Sigmoid colon (tissue), 7 donors: ENCODE results near the gene INSRR. TPM values are rescaled to one million over a fixed set of nuclear protein-coding genes. Genes with fewer than 3 reads are reported as not detected.

Experiments
- DNase-seq: peaks from one replicate; pipeline ENCODE4 v3.0.0-alpha.2; 2019
- H3K27ac ChIP-seq, 4 donors: fragments of 200-600 bp; sonication (generic); one replicate each; pipeline ENCODE4 v1.5.1; 2016 to 2019; ENCODE audit warnings: mild to moderate bottlenecking in 1 of 4
- H3K27me3 ChIP-seq, 3 donors: fragments of 200-600 bp; sonication (generic); one replicate each; pipeline ENCODE4 v1.5.1; 2019; ENCODE audit warnings: mild to moderate bottlenecking in 1 of 3
- H3K36me3 ChIP-seq, 4 donors: fragments of 200-600 bp; sonication (generic); one replicate each; pipeline ENCODE4 v1.5.1; 2016 to 2019
- H3K4me1 ChIP-seq, 4 donors: fragments of 200-600 bp; sonication (generic); one replicate each; pipeline ENCODE4 v1.5.1; 2017 to 2019
- H3K4me3 ChIP-seq, 4 donors: fragments of 200-600 bp; sonication (generic); one replicate each; pipeline ENCODE4 v1.5.1; 2017 to 2019; ENCODE audit warnings: mild to moderate bottlenecking in 2 of 4, moderate library complexity in 1 of 4
- H3K9me3 ChIP-seq, 4 donors: fragments of 200-600 bp in 3 of 4; sonication (generic) in 3 of 4; one replicate each; pipeline versions ENCODE4 v1.5.1 to v1.6.1; 2013 to 2019
- EP300 ChIP-seq, 4 donors: sonication (generic); formaldehyde crosslinking; IDR thresholded peaks; one replicate each; pipeline ENCODE4 v1.6.1; 2017; ENCODE audit warnings: antibody characterized with exemption in 4 of 4
- POLR2A ChIP-seq, 2 donors: fragments of 450-650 bp; IDR thresholded peaks; one replicate each; pipeline ENCODE4 v1.6.1; 2016; ENCODE audit warnings: antibody characterized with exemption in 2 of 2, mild to moderate bottlenecking in 2 of 2, moderate library complexity in 2 of 2
- POLR2AphosphoS5 ChIP-seq, 4 donors: sonication (generic); formaldehyde crosslinking; IDR thresholded peaks; one replicate each; pipeline ENCODE4 v1.6.1; 2017; ENCODE audit warnings: antibody characterized with exemption in 4 of 4
- WGBS, 2 donors: extraction: QIAGEN DNeasy Blood & Tissue Kit; methylation state at CpG; one replicate each; pipeline ENCODE4 v1.1.7; 2013; 5-methylcytosine and 5-hydroxymethylcytosine counted together
- intact Hi-C: fragments of 100-400 bp; cut with DNase I; formaldehyde crosslinking; loops from one replicate; pipeline ENCODE4 v1.15.1; 2023
- polyA plus RNA-seq, 3 donors: library from polyadenylated mRNA; stranded (reverse); fragments of 200-250 nt; gene quantifications; one replicate each; pipeline ENCODE4 v1.2.3, GENCODE V29; 2013
- total RNA-seq, 4 donors: library from RNA; depleted of rRNA; stranded (reverse); fragments of >200 nt; gene quantifications; one replicate each; pipeline ENCODE4 v1.1.0, GENCODE V29; 2016
- TF ChIP-seq, protein P1 (sequence below), 4 experiments: fragments of 450-650 bp in 3 of 4; fragments of 200-600 bp in 1 of 4; IDR thresholded peaks; one replicate each; pipeline ENCODE4 v1.5.1; 2016 to 2019; ENCODE audit warnings: antibody characterized with exemption in 4 of 4, mild to moderate bottlenecking in 3 of 4, moderate library complexity in 2 of 4
- donor health status: healthy with polysubstance abuse.
- donor health status: Bipolar disorder and iron deficiency.
- donor health status: healthy.

Gene INSRR
- total and polyA plus RNA-seq, 7 donors = 0.06 TPM; not detected in 6

DNA sequence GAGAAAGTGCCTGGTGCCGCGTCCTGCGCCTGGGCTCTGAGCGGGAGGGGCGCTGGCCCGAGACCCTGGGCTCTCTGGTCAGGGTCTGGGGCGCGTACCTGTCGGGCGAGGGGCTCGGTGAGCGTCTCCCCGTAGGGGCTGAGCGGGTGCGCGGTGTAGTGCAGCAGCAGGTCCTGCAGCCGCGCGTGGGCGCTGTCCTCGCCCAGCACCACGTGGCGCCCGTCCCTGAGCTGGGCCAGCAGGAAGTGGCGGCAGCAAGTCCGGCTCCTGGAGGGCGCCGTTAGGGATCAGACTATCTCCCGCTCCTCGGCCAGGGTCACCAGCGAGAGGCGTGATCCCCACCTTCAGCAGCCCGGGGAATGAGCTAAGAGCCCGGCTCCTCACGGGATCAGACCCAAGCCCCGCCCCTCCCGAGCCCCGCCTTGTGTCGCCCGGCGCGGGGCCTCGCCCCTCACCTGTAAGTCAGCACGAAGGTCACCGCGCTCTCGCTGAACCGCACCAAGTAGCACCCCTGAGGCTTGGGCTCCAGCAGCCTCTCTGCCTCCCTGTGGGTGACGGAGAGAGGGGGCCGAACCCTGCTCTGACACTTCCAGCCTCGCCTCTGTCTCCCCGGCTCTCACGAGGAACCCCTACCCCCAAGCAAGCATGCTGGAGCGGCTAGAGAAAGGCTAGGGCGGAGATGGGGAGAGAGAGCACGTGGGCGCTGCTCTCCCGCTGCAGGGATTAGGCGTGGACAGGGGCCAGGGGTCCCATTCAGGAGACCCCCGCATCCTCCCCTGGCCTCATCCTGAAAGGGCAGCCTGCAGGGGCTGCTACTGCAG lies 45.0 kb downstream of the INSRR start:
- no peak for TF ChIP-seq POLR2AphosphoS5 (IDR thresholded peaks at IDR 0.05)
- TF ChIP-seq, protein P1, sequence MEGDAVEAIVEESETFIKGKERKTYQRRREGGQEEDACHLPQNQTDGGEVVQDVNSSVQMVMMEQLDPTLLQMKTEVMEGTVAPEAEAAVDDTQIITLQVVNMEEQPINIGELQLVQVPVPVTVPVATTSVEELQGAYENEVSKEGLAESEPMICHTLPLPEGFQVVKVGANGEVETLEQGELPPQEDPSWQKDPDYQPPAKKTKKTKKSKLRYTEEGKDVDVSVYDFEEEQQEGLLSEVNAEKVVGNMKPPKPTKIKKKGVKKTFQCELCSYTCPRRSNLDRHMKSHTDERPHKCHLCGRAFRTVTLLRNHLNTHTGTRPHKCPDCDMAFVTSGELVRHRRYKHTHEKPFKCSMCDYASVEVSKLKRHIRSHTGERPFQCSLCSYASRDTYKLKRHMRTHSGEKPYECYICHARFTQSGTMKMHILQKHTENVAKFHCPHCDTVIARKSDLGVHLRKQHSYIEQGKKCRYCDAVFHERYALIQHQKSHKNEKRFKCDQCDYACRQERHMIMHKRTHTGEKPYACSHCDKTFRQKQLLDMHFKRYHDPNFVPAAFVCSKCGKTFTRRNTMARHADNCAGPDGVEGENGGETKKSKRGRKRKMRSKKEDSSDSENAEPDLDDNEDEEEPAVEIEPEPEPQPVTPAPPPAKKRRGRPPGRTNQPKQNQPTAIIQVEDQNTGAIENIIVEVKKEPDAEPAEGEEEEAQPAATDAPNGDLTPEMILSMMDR (IDR thresholded peaks at IDR 0.05) = peak in 3 of 4 experiments; percentile 31 to 53 (median 52)
- no peak for TF ChIP-seq EP300 (IDR thresholded peaks at IDR 0.05)
- TF ChIP-seq POLR2A (IDR thresholded peaks at IDR 0.05) = no peak
- 5 to 10% methylated on average over 60 of the region's 60 CpGs for WGBS, 2 donors

DNA sequence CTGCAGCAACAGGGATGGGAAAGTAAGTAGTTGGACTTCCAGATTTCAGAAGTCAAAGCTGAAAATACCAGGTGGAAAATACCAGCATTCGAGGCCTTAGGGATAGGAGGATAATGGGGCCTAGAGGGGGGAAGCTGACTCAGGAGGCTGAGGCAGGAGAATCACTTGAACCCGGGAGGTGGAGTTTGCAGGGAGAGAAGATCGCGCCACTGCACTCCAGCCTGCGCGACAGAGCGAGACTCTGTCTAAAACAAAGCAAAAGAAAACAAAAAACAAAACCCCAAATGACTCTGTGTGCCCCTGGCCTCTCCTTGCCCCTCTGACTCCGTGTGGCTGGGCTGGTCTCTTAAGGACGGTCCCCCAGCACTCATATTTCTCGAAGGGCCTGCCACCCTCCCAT lies 45.6 kb downstream of the INSRR start:
- TF ChIP-seq POLR2A (IDR thresholded peaks at IDR 0.05) (no peak), EP300 (IDR thresholded peaks at IDR 0.05) (no peak), POLR2AphosphoS5 (IDR thresholded peaks at IDR 0.05) (no peak)
- TF ChIP-seq, protein P1 (IDR thresholded peaks at IDR 0.05) = no peak
- H3K36me3 ChIP-seq = no peaks in the 10 kb centered on the region
- intact Hi-C loops = no loop called here
- peaks cover 0 to 17% (median 13%) of the 10 kb centered on the region in 4 donors for H3K4me1 ChIP-seq
- peak overlapping the region; percentile 13 to 54 (median 45) for H3K4me3 ChIP-seq
- peak overlapping the region in 2 of 4 donors; percentile 57 to 66 for H3K27ac ChIP-seq
- no peak for DNase-seq
- no peaks in the 10 kb centered on the region for H3K9me3 ChIP-seq
- H3K27me3 ChIP-seq = peaks cover 0 to 16% (median 0%) of the 10 kb centered on the region in 3 donors
- 33 to 54% methylated on average over 10 of the region's 10 CpGs for WGBS, 2 donors

More for the DNA sequence above, 45.0 kb downstream of the INSRR start:
- Histone ChIP-seq H3K4me3 (peak overlapping the region; percentile 13 to 54 (median 45)), H3K9me3 (no peaks in the 10 kb centered on the region), H3K36me3 (no peaks in the 10 kb centered on the region), H3K27me3 (peaks cover 0 to 16% (median 0%) of the 10 kb centered on the region in 3 donors), H3K27ac (peak overlapping the region in 3 of 4 donors; percentile 57 to 77 (median 66)), H3K4me1 (peaks cover 0 to 17% (median 13%) of the 10 kb centered on the region in 4 donors)
- intact Hi-C loops = no loop called here
- peak; percentile 83 for DNase-seq

DNA sequence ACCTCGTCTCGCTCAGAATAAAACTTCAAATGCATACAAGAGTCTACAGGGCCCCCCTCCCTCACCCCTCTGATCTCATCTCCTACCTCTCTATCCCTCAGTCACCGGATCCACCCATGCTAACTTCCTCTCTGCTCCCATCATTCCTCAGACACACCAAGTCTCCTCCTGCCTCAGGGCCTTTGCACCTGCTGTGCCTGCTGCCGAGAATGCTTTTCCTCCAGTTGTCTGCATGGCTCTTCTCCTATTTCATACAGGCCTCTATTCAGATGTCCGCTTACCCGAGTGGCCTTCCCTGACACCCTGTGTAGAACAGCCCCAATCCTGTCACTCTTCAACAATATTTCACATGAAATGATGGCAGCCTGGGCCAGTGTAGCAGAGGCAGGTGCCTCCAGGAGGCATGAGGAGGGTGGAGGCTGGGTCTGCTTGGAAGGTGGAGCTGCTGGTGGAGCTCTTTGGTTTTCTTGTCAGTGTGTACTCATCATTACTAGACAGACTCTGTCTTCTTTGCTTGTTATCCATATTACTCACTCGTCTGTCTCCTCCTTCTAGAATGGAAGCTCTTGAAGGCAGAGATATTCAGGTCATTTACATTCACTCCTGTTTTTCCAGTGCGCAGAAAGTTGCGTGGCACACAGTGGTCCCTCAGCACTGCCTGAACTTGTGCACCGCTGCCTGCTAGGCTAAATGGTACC lies 46.5 kb downstream of the INSRR start:
- Histone ChIP-seq H3K27me3 (peaks cover 0 to 16% (median 0%) of the 10 kb centered on the region in 3 donors), H3K4me1 (peaks cover 0 to 17% (median 13%) of the 10 kb centered on the region in 4 donors), H3K9me3 (no peaks in the 10 kb centered on the region), H3K4me3 (no peak overlapping the region), H3K36me3 (no peaks in the 10 kb centered on the region), H3K27ac (no peak overlapping the region)
- 98% methylated on average over 10 of the region's 10 CpGs for WGBS, 2 donors
- intact Hi-C loops = no loop called here
- TF ChIP-seq POLR2A (IDR thresholded peaks at IDR 0.05) = no peak
- TF ChIP-seq, protein P1 (IDR thresholded peaks at IDR 0.05) = no peak
- no peak for TF ChIP-seq POLR2AphosphoS5 (IDR thresholded peaks at IDR 0.05)
- TF ChIP-seq EP300 (IDR thresholded peaks at IDR 0.05) = no peak
- no peak for DNase-seq

DNA sequence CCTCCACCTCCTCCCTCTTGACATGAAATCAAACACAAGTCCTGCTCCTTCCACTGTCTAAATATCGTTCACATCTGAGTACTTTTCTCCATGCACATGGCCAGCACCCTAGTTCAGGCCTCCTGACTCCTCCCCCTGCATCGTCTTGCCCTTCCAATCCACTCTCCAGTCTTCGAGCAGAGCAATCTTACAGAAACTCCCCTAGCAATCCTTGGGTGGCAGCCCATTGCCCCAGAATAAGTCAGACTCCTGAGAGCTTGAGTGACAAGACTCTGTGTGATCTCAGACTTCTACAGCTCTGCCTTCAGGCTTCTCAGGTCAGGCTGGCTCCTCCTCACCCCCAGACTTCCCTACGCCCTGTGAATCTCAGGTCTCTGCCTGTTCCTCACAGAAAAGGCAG lies 47.7 kb downstream of the INSRR start:
- Histone ChIP-seq H3K27me3 (peaks cover 0 to 16% (median 0%) of the 10 kb centered on the region in 3 donors), H3K4me3 (no peak overlapping the region), H3K36me3 (no peaks in the 10 kb centered on the region), H3K27ac (no peak overlapping the region), H3K4me1 (peaks cover 0 to 27% (median 19%) of the 10 kb centered on the region in 4 donors), H3K9me3 (no peaks in the 10 kb centered on the region)
- intact Hi-C loops = no loop called here
- no peak for TF ChIP-seq EP300 (IDR thresholded peaks at IDR 0.05)
- TF ChIP-seq, protein P1 (IDR thresholded peaks at IDR 0.05) = no peak
- TF ChIP-seq POLR2AphosphoS5 (IDR thresholded peaks at IDR 0.05) = no peak
- 60 to 70% methylated on average over 4 of the region's 4 CpGs for WGBS, 2 donors
- no peak for DNase-seq
